GM13977 (cell line): Measurements from ENCODE around the gene DDIT3.

ENCODE experiments used
- DNase-seq: peaks from one replicate; pipeline ENCODE4 v3.0.0; 2012; ENCODE audit warnings: low spot score
- CTCF ChIP-seq: IDR thresholded peaks from 2 replicates; pipeline ENCODE4 v1.5.1; 2012; ENCODE audit warnings: mild to moderate bottlenecking, control low read depth; ENCODE audit not compliant: insufficient read depth; ENCODE audit errors: extremely low read depth, missing control alignments
- in situ Hi-C: fragments of 300-500 bp; cut with MboI; formaldehyde crosslinking; loops from one replicate; pipeline ENCODE4 v1.12.0; 2022; ENCODE audit warnings: low sequenced_read_pairs, low pct_unique_long_range_greater_than_20kb, mixed read lengths, inconsistent platforms; ENCODE audit not compliant: unreplicated experiment

Gene DDIT3

GRCh38 chr12:57472391-57472790, 47.9 kb downstream of the DDIT3 start:
- TF ChIP-seq CTCF = no peak
- in situ Hi-C loops = no loop called here
- no peak for DNase-seq

GRCh38 chr12:57471661-57472060, 48.7 kb downstream of the DDIT3 start:
- in situ Hi-C loops = no loop called here
- no peak for TF ChIP-seq CTCF

GRCh38 chr12:57470970-57471656, 49.2 kb downstream of the DDIT3 start:
- no peak for TF ChIP-seq CTCF
- no peak for DNase-seq
- in situ Hi-C loops = no loop called here

More at GRCh38 chr12:57471661-57472060, 48.7 kb downstream of the DDIT3 start:
- DNase-seq = no peak

- DNase-seq = peak; percentile 5
- no peak for TF ChIP-seq CTCF
- in situ Hi-C loops = no loop called here
These were observed 49.9 kb downstream of the DDIT3 start for GRCh38 chr12:57470286-57470969.

- TF ChIP-seq CTCF = no peak
- in situ Hi-C loops = no loop called here
- DNase-seq = no peak
These were observed 50.8 kb downstream of the DDIT3 start for GRCh38 chr12:57469296-57470164.

GRCh38 chr12:57467915-57468314, 52.4 kb downstream of the DDIT3 start:
- no peak for DNase-seq
- in situ Hi-C loops = no loop called here
- no peak for TF ChIP-seq CTCF
